Stomach (tissue), 9 donors: ENCODE results near the gene SLC25A1. TPM values are rescaled to one million over a fixed set of nuclear protein-coding genes. Genes with fewer than 3 reads are reported as not detected.

Source experiments
- DNase-seq, 2 donors: peaks; one replicate each; pipeline versions ENCODE4 v3.0.0 to v3.0.0-alpha.2; 2013 to 2019
- H3K27ac ChIP-seq, 5 donors: fragments of 200-600 bp in 4 of 5; sonication (generic) in 4 of 5; one replicate each; pipeline ENCODE4 v1.5.1; 2013 to 2019; ENCODE audit warnings: mild to moderate bottlenecking in 1 of 5, moderate library complexity in 1 of 5
- H3K27me3 ChIP-seq, 3 donors: fragments of 200-600 bp; sonication (generic); one replicate each; pipeline ENCODE4 v1.5.1; 2017 to 2019; ENCODE audit warnings: mixed run types in 1 of 3
- H3K36me3 ChIP-seq, 4 donors: fragments of 200-600 bp; sonication (generic); 1 replicate in 3 of 4; 2 replicates in 1 of 4; pipeline ENCODE4 v1.5.1; 2016 to 2019
- H3K4me1 ChIP-seq, 4 donors: fragments of 200-600 bp; sonication (generic); one replicate each; pipeline ENCODE4 v1.5.1; 2016 to 2019
- H3K4me3 ChIP-seq, 4 donors: fragments of 200-600 bp; sonication (generic) in 3 of 4; one replicate each; pipeline ENCODE4 v1.5.1; 2016 to 2019; ENCODE audit warnings: mild to moderate bottlenecking in 1 of 4
- H3K9me3 ChIP-seq, 4 donors: fragments of 200-600 bp; sonication (generic); one replicate each; pipeline ENCODE4 v1.5.1; 2016 to 2019
- EP300 ChIP-seq: sonication (generic); formaldehyde crosslinking; IDR thresholded peaks from one replicate; pipeline ENCODE4 v1.6.1; 2017; ENCODE audit warnings: antibody characterized with exemption
- POLR2A ChIP-seq, 4 donors: fragments of 450-650 bp; IDR thresholded peaks; one replicate each; pipeline ENCODE4 v1.6.1; 2016; ENCODE audit warnings: antibody characterized with exemption in 4 of 4, control low read depth in 2 of 4, mild to moderate bottlenecking in 1 of 4, moderate library complexity in 1 of 4
- POLR2AphosphoS5 ChIP-seq, 3 donors: sonication (generic); formaldehyde crosslinking; IDR thresholded peaks; one replicate each; pipeline ENCODE4 v1.6.1; 2016; ENCODE audit warnings: antibody characterized with exemption in 3 of 3
- WGBS, 5 donors: extraction: QIAGEN DNeasy Blood & Tissue Kit in 3 of 5; methylation state at CpG; one replicate each; pipeline versions ENCODE4 v1.1.5 to v1.1.7; 2013 to 2018; 5-methylcytosine and 5-hydroxymethylcytosine counted together
- intact Hi-C: fragments of 100-400 bp; cut with DNase I; formaldehyde crosslinking; loops from one replicate; pipeline ENCODE4 v1.15.1; 2023; ENCODE audit warnings: low total_unique reads
- polyA plus RNA-seq, 3 donors: library from polyadenylated mRNA; stranded (reverse); fragments of 200-250 nt; gene quantifications; one replicate each; pipeline ENCODE4 v1.2.3, GENCODE V29; 2013
- total RNA-seq, 5 donors: library from RNA; depleted of rRNA; stranded (reverse); fragments of >200 nt; gene quantifications; one replicate each; pipeline versions ENCODE4 v1.1.0 to v1.2.3, GENCODE V29; 2014 to 2016
- TF ChIP-seq, protein P1 (sequence below), 7 experiments: fragments of 450-650 bp in 4 of 7; fragments of 200-600 bp in 3 of 7; sonication (generic) in 3 of 7; IDR thresholded peaks; one replicate each; pipeline ENCODE4 v1.5.1; 2016 to 2019; ENCODE audit warnings: antibody characterized with exemption in 7 of 7, control low read depth in 2 of 7, mild to moderate bottlenecking in 1 of 7
- donor health status: healthy with polysubstance abuse.
- donor health status: Bipolar disorder and iron deficiency.
- donor health status: healthy.

The SLC25A1 gene
- total and polyA plus RNA-seq, 8 donors: 1.2 to 165 (median 54.3) TPM

DNA sequence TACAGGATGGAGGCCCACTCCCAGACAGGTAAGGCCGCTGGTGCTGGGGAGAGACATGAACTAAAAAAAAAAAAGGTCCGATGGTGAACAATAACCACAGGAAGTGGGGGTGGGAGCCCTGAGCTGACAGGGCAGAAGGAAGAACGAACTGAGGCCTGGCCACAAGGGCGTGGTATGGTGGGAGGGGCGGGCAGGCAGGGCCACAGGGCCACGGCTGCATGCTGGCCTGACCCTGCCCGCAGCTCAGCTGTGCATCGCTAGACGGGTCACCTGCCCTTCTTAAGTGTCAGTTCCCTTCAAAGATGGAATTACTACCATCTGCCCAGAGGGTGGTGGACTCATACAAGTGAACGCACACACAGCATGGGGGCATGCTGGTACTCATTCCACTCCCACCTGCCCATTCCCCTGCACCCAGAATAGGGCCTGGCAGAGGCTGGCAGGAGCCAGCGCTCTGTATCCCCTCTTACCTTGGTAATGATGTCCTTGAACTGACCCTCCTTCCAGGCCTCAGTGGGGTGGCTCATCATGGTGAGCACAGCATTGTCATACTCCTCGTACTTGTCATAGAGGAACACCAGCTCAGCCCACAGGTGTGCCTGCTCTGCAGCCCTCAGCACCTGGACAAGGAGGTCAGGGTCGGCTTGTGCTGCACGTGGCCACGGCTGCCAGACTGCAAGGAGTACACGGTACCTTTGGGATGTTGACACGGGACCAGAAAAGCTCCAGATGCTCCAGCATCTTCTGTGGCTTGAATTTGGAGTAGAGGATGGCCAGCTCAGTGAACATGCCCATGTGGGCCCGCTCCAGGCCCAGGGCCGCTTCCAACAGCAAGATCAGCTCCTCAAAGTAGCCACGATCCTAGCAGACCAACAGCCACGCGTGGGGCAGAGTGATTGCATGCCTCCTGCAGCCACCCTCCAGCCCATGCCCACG is 17.5 kb upstream of the SLC25A1 start:
- H3K36me3 ChIP-seq: peaks cover 0 to 57% (median 27%) of the 10 kb centered on the region in 4 donors
- H3K4me3 ChIP-seq: no peak overlapping the region
- WGBS, 5 donors: 83 to 88% (median 85%) methylated on average over 15 to 23 of the region's 23 CpGs
- DNase-seq: no peak
- H3K4me1 ChIP-seq: no peaks in the 10 kb centered on the region
- intact Hi-C loops: no loop called here
- no peak overlapping the region for H3K27ac ChIP-seq
- no peaks in the 10 kb centered on the region for H3K9me3 ChIP-seq
- TF ChIP-seq, protein P1, sequence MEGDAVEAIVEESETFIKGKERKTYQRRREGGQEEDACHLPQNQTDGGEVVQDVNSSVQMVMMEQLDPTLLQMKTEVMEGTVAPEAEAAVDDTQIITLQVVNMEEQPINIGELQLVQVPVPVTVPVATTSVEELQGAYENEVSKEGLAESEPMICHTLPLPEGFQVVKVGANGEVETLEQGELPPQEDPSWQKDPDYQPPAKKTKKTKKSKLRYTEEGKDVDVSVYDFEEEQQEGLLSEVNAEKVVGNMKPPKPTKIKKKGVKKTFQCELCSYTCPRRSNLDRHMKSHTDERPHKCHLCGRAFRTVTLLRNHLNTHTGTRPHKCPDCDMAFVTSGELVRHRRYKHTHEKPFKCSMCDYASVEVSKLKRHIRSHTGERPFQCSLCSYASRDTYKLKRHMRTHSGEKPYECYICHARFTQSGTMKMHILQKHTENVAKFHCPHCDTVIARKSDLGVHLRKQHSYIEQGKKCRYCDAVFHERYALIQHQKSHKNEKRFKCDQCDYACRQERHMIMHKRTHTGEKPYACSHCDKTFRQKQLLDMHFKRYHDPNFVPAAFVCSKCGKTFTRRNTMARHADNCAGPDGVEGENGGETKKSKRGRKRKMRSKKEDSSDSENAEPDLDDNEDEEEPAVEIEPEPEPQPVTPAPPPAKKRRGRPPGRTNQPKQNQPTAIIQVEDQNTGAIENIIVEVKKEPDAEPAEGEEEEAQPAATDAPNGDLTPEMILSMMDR (IDR thresholded peaks at IDR 0.05): no peak
- TF ChIP-seq EP300 (no peak), POLR2AphosphoS5 (IDR thresholded peaks at IDR 0.05) (no peak), POLR2A (IDR thresholded peaks at IDR 0.05) (no peak)
- no peaks in the 10 kb centered on the region for H3K27me3 ChIP-seq

DNA sequence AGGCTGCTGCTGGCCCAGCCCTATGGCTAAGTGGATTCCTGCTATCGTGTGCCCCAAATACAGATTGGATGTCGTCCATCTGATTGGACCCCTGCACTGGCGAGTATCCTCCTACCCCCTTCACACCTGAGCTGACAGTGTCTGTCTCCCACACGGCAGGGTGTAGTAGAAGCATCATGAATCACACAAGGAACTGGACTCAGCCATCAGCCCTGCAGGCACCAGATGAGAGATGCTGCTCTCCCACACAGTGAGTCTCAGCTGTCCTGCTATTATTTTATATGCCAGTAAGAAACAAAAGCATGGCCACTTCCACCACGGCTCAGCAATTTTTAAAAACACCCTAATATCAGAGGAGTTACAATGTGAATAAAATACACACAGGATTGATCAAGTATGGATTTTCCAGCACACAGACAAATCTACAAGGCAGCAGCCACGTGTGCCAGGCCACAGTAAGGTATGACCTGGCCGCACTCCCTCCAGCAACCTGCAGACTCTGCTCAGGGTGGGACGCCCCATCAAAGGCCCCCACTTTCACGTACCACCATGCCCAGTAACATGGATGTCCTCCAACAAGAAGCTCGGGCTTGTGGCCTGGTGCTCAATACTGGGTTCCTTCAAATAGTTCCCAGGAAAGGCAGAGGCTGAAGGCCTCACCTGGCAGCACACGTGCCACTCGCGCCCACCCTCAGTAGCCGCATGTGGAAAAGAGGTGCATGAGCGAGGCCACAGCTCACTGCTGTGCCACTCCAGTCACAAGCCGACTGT is 16.4 kb upstream of the SLC25A1 start:
- no peak for DNase-seq
- Histone ChIP-seq H3K27me3 (no peaks in the 10 kb centered on the region), H3K36me3 (peaks cover 0 to 49% (median 26%) of the 10 kb centered on the region in 4 donors), H3K27ac (no peak overlapping the region), H3K4me1 (no peaks in the 10 kb centered on the region), H3K4me3 (no peak overlapping the region), H3K9me3 (no peaks in the 10 kb centered on the region)
- intact Hi-C loops: no loop called here
- WGBS, 5 donors: 93 to 95% (median 94%) methylated on average over 9 to 16 of the region's 16 CpGs
- TF ChIP-seq POLR2AphosphoS5 (IDR thresholded peaks at IDR 0.05): no peak
- TF ChIP-seq POLR2A (IDR thresholded peaks at IDR 0.05): no peak
- TF ChIP-seq, protein P1 (IDR thresholded peaks at IDR 0.05): no peak
- TF ChIP-seq EP300: no peak

- Histone ChIP-seq H3K9me3 (no peaks in the 10 kb centered on the region), H3K4me1 (no peaks in the 10 kb centered on the region), H3K4me3 (no peak overlapping the region), H3K36me3 (peaks cover 0 to 39% (median 22%) of the 10 kb centered on the region in 4 donors), H3K27ac (no peak overlapping the region), H3K27me3 (no peaks in the 10 kb centered on the region)
- 91 to 97% (median 95%) methylated on average over 6 of the region's 6 CpGs for whole genome bisulfite sequencing, 5 donors
- no peak for TF ChIP-seq POLR2AphosphoS5 (IDR thresholded peaks at IDR 0.05)
- no peak for TF ChIP-seq EP300
- no peak for TF ChIP-seq POLR2A (IDR thresholded peaks at IDR 0.05)
- TF ChIP-seq, protein P1 (IDR thresholded peaks at IDR 0.05): no peak
- DNase-seq: no peak
- intact Hi-C loops: no loop called here
Observed at GRCh38 chr22:19193879-19194278, 15.3 kb upstream of the SLC25A1 start.

GRCh38 chr22:19187716-19188563 is 9.4 kb upstream of the SLC25A1 start:
- 80 to 94% (median 85%) methylated on average over 4 to 6 of the region's 6 CpGs for WGBS, 5 donors
- intact Hi-C loops: loop anchor here (10.0 kb wide), 1 partner anchor 267 kb away; no protein-coding TSS in a partner anchor
- TF ChIP-seq, protein P1 (IDR thresholded peaks at IDR 0.05): no peak
- no peak for TF ChIP-seq EP300
- no peak for TF ChIP-seq POLR2AphosphoS5 (IDR thresholded peaks at IDR 0.05)
- no peak for TF ChIP-seq POLR2A (IDR thresholded peaks at IDR 0.05)

More at GRCh38 chr22:19187716-19188563, 9.4 kb upstream of the SLC25A1 start:
- H3K27me3 ChIP-seq: no peaks in the 10 kb centered on the region
- H3K4me1 ChIP-seq: no peaks in the 10 kb centered on the region
- H3K27ac ChIP-seq: no peak overlapping the region
- no peak overlapping the region for H3K4me3 ChIP-seq
- DNase-seq: no peak
- H3K36me3 ChIP-seq: peaks cover 0 to 18% (median 7%) of the 10 kb centered on the region in 4 donors
- no peaks in the 10 kb centered on the region for H3K9me3 ChIP-seq
